ENCODE results near the gene SNAPC3.

- TF ChIP-seq, protein P1, sequence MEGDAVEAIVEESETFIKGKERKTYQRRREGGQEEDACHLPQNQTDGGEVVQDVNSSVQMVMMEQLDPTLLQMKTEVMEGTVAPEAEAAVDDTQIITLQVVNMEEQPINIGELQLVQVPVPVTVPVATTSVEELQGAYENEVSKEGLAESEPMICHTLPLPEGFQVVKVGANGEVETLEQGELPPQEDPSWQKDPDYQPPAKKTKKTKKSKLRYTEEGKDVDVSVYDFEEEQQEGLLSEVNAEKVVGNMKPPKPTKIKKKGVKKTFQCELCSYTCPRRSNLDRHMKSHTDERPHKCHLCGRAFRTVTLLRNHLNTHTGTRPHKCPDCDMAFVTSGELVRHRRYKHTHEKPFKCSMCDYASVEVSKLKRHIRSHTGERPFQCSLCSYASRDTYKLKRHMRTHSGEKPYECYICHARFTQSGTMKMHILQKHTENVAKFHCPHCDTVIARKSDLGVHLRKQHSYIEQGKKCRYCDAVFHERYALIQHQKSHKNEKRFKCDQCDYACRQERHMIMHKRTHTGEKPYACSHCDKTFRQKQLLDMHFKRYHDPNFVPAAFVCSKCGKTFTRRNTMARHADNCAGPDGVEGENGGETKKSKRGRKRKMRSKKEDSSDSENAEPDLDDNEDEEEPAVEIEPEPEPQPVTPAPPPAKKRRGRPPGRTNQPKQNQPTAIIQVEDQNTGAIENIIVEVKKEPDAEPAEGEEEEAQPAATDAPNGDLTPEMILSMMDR (IDR thresholded peaks at IDR 0.05), result peak; percentile 22; the same call in 1 of the 2 replicates
- TF ChIP-seq SIN3A (IDR thresholded peaks at IDR 0.05; ENCODE audit: borderline replicate concordance, insufficient read depth, low read depth, low read length), result no peak
Measured at GRCh38 chr9:15485836-15486666, 63.4 kb downstream of the SNAPC3 start.

All from Panc1 (cell line).